ENCODE results near the gene SORBS2.

Gene SORBS2

GRCh38 chr4:185836241-185837084 is 24.5 kb upstream of the SORBS2 start:
- no peak for FAIRE-seq
- TF ChIP-seq PAX5 (IDR thresholded peaks at IDR 0.05; ENCODE audit: insufficient read depth, low read length, severe bottlenecking): no peak
- TF ChIP-seq SPI1 (IDR thresholded peaks at IDR 0.05; ENCODE audit: low read depth, low read length): no peak
- no peak for TF ChIP-seq POLR2AphosphoS5 (IDR thresholded peaks at IDR 0.05; ENCODE audit: low read depth, low read length)
- TF ChIP-seq POLR2A (IDR thresholded peaks at IDR 0.05; ENCODE audit: low read depth, low read length): no peak
- TF ChIP-seq POU2F2 (IDR thresholded peaks at IDR 0.05; ENCODE audit: low read depth, low read length): no peak
- no peak for TF ChIP-seq TAF1 (IDR thresholded peaks at IDR 0.05; ENCODE audit: low read depth, low read length)
- no peak for DNase-seq (ENCODE audit: insufficient read length, low spot score)

- no peak for FAIRE-seq
- no peak for DNase-seq (ENCODE audit: insufficient read length, low spot score)
- TF ChIP-seq POU2F2 (IDR thresholded peaks at IDR 0.05; ENCODE audit: low read depth, low read length) (no peak), TAF1 (IDR thresholded peaks at IDR 0.05; ENCODE audit: low read depth, low read length) (no peak), POLR2AphosphoS5 (IDR thresholded peaks at IDR 0.05; ENCODE audit: low read depth, low read length) (no peak), PAX5 (IDR thresholded peaks at IDR 0.05; ENCODE audit: insufficient read depth, low read length, severe bottlenecking) (no peak)
These were observed 23.8 kb upstream of the SORBS2 start for GRCh38 chr4:185835814-185836213.

- DNase-seq (ENCODE audit: insufficient read length, low spot score) (no peak), FAIRE-seq (no peak)
- TF ChIP-seq POLR2AphosphoS5 (IDR thresholded peaks at IDR 0.05; ENCODE audit: low read depth, low read length): no peak
- TF ChIP-seq SPI1 (IDR thresholded peaks at IDR 0.05; ENCODE audit: low read depth, low read length): no peak
- no peak for TF ChIP-seq TAF1 (IDR thresholded peaks at IDR 0.05; ENCODE audit: low read depth, low read length)
- no peak for TF ChIP-seq POLR2A (IDR thresholded peaks at IDR 0.05; ENCODE audit: low read depth, low read length)
These were observed 23.3 kb upstream of the SORBS2 start for GRCh38 chr4:185835336-185835735.

GRCh38 chr4:185834778-185835177 is 22.8 kb upstream of the SORBS2 start:
- TF ChIP-seq PAX5 (IDR thresholded peaks at IDR 0.05; ENCODE audit: insufficient read depth, low read length, severe bottlenecking) (no peak), POU2F2 (IDR thresholded peaks at IDR 0.05; ENCODE audit: low read depth, low read length) (no peak), SPI1 (IDR thresholded peaks at IDR 0.05; ENCODE audit: low read depth, low read length) (no peak), POLR2A (IDR thresholded peaks at IDR 0.05; ENCODE audit: low read depth, low read length) (no peak), POLR2AphosphoS5 (IDR thresholded peaks at IDR 0.05; ENCODE audit: low read depth, low read length) (no peak), TAF1 (IDR thresholded peaks at IDR 0.05; ENCODE audit: low read depth, low read length) (no peak)
- no peak for FAIRE-seq
- no peak for DNase-seq (ENCODE audit: insufficient read length, low spot score)

GRCh38 chr4:185834088-185834487 is 22.1 kb upstream of the SORBS2 start:
- FAIRE-seq (no peak), DNase-seq (ENCODE audit: insufficient read length, low spot score) (no peak)
- TF ChIP-seq POLR2A (IDR thresholded peaks at IDR 0.05; ENCODE audit: low read depth, low read length): no peak
- TF ChIP-seq SPI1 (IDR thresholded peaks at IDR 0.05; ENCODE audit: low read depth, low read length): no peak
- TF ChIP-seq PAX5 (IDR thresholded peaks at IDR 0.05; ENCODE audit: insufficient read depth, low read length, severe bottlenecking): no peak
- no peak for TF ChIP-seq POLR2AphosphoS5 (IDR thresholded peaks at IDR 0.05; ENCODE audit: low read depth, low read length)
- no peak for TF ChIP-seq TAF1 (IDR thresholded peaks at IDR 0.05; ENCODE audit: low read depth, low read length)
- no peak for TF ChIP-seq POU2F2 (IDR thresholded peaks at IDR 0.05; ENCODE audit: low read depth, low read length)

GRCh38 chr4:185833055-185833598 is 21.1 kb upstream of the SORBS2 start:
- FAIRE-seq (peak; percentile 13), DNase-seq (ENCODE audit: insufficient read length, low spot score) (no peak)

GRCh38 chr4:185831125-185831815 is 19.3 kb upstream of the SORBS2 start:
- no peak for TF ChIP-seq PAX5 (IDR thresholded peaks at IDR 0.05; ENCODE audit: insufficient read depth, low read length, severe bottlenecking)
- TF ChIP-seq TAF1 (IDR thresholded peaks at IDR 0.05; ENCODE audit: low read depth, low read length): no peak
- TF ChIP-seq POU2F2 (IDR thresholded peaks at IDR 0.05; ENCODE audit: low read depth, low read length): no peak
- TF ChIP-seq POLR2A (IDR thresholded peaks at IDR 0.05; ENCODE audit: low read depth, low read length): no peak
- TF ChIP-seq SPI1 (IDR thresholded peaks at IDR 0.05; ENCODE audit: low read depth, low read length): no peak
- TF ChIP-seq POLR2AphosphoS5 (IDR thresholded peaks at IDR 0.05; ENCODE audit: low read depth, low read length): no peak
- FAIRE-seq: no peak
- DNase-seq (ENCODE audit: insufficient read length, low spot score): no peak

More at GRCh38 chr4:185833055-185833598, 21.1 kb upstream of the SORBS2 start:
- no peak for TF ChIP-seq POLR2AphosphoS5 (IDR thresholded peaks at IDR 0.05; ENCODE audit: low read depth, low read length)
- no peak for TF ChIP-seq SPI1 (IDR thresholded peaks at IDR 0.05; ENCODE audit: low read depth, low read length)
- TF ChIP-seq POU2F2 (IDR thresholded peaks at IDR 0.05; ENCODE audit: low read depth, low read length): no peak
- no peak for TF ChIP-seq POLR2A (IDR thresholded peaks at IDR 0.05; ENCODE audit: low read depth, low read length)
- no peak for TF ChIP-seq TAF1 (IDR thresholded peaks at IDR 0.05; ENCODE audit: low read depth, low read length)
- no peak for TF ChIP-seq PAX5 (IDR thresholded peaks at IDR 0.05; ENCODE audit: insufficient read depth, low read length, severe bottlenecking)

- no peak for DNase-seq (ENCODE audit: insufficient read length, low spot score)
- TF ChIP-seq TAF1 (IDR thresholded peaks at IDR 0.05; ENCODE audit: low read depth, low read length) (no peak), POLR2A (IDR thresholded peaks at IDR 0.05; ENCODE audit: low read depth, low read length) (no peak), SPI1 (IDR thresholded peaks at IDR 0.05; ENCODE audit: low read depth, low read length) (no peak), POLR2AphosphoS5 (IDR thresholded peaks at IDR 0.05; ENCODE audit: low read depth, low read length) (no peak), PAX5 (IDR thresholded peaks at IDR 0.05; ENCODE audit: insufficient read depth, low read length, severe bottlenecking) (no peak), POU2F2 (IDR thresholded peaks at IDR 0.05; ENCODE audit: low read depth, low read length) (no peak)
- FAIRE-seq: no peak
These were observed 18.4 kb upstream of the SORBS2 start for GRCh38 chr4:185830263-185830994.

- DNase-seq (ENCODE audit: insufficient read length, low spot score): no peak
- no peak for FAIRE-seq
- no peak for TF ChIP-seq TAF1 (IDR thresholded peaks at IDR 0.05; ENCODE audit: low read depth, low read length)
These were observed 14.4 kb upstream of the SORBS2 start for GRCh38 chr4:185826381-185826780.

All from GM12891 (cell line).